Ovary (tissue), 9 donors: ENCODE measurements around the gene SPTY2D1. TPM values are rescaled to one million over a fixed set of nuclear protein-coding genes. Genes with fewer than 3 reads are reported as not detected.

Source experiments
- DNase-seq, 5 donors: peaks; one replicate each; pipeline ENCODE4 v3.0.0-alpha.2; 2019 to 2020
- H3K27ac ChIP-seq, 2 donors: fragments of 200-600 bp; one replicate each; pipeline versions ENCODE4 v1.5.1 to v1.8.0; 2019 to 2022
- H3K27me3 ChIP-seq: fragments of 200-600 bp; one replicate; pipeline ENCODE4 v1.8.0; 2022
- H3K36me3 ChIP-seq: fragments of 200-600 bp; sonication (generic); one replicate; pipeline ENCODE4 v1.5.1; 2019
- H3K4me1 ChIP-seq: one replicate; pipeline ENCODE4 v1.8.1; 2013; ENCODE audit warnings: mild to moderate bottlenecking, moderate library complexity; ENCODE audit not compliant: insufficient read depth
- H3K4me3 ChIP-seq: fragments of 200-600 bp; sonication (generic); one replicate; pipeline ENCODE4 v1.5.1; 2017
- H3K9me3 ChIP-seq, 2 donors: fragments of 200-600 bp in 1 of 2; sonication (generic) in 1 of 2; one replicate each; pipeline versions ENCODE4 v1.5.1 to v1.8.1; 2013 to 2019; ENCODE audit warnings: mild to moderate bottlenecking in 1 of 2, moderate library complexity in 1 of 2
- CTCF ChIP-seq, 3 donors: fragments of 450-650 bp in 2 of 3; fragments of 200-600 bp in 1 of 3; IDR thresholded peaks; one replicate each; pipeline versions ENCODE4 v1.5.1 to v1.8.0; 2016 to 2022; ENCODE audit warnings: antibody characterized with exemption in 3 of 3, mild to moderate bottlenecking in 1 of 3
- EP300 ChIP-seq: sonication (generic); formaldehyde crosslinking; IDR thresholded peaks from one replicate; pipeline ENCODE4 v1.6.1; 2017; ENCODE audit warnings: antibody characterized with exemption
- POLR2A ChIP-seq: fragments of 450-650 bp; IDR thresholded peaks from one replicate; pipeline ENCODE4 v1.6.1; 2017; ENCODE audit warnings: antibody characterized with exemption, mild to moderate bottlenecking, moderate library complexity
- WGBS, 3 donors: extraction: QIAGEN DNeasy Blood & Tissue Kit in 1 of 3; methylation state at CpG; one replicate each; pipeline versions ENCODE4 v1.1.5 to v1.1.7; 2013 to 2017; 5-methylcytosine and 5-hydroxymethylcytosine counted together
- intact Hi-C, 4 donors: fragments of 100-400 bp; cut with DNase I; formaldehyde crosslinking; loops; one replicate each; pipeline versions ENCODE4 v1.11.0 to v1.15.1; 2022 to 2023
- polyA plus RNA-seq, 2 donors: library from polyadenylated mRNA; stranded (reverse); fragments of 200-250 nt in 1 of 2; fragments of 350-450 nt in 1 of 2; fragmentation: Illumina TruSeq in 1 of 2; extraction: RNeasy Lipid Tissue Mini Kit (QIAGEN cat#74804) in 1 of 2; gene quantifications; one replicate each; pipeline ENCODE4 v1.2.3, GENCODE V29; 2013 to 2014
- total RNA-seq, 7 donors: library from RNA; depleted of rRNA in 2 of 7; stranded (reverse); fragments of >200 nt in 2 of 7; fragmentation: NEBNext Ultra II Directional in 3 of 7; extraction: Animal tissue kit (Norgen Biotek cat#: 25700) in 3 of 7; gene quantifications; one replicate each; pipeline versions ENCODE4 v1.1.0 to v1.2.4, GENCODE V29; 2016 to 2023
- donor health status: DM: no; HTN: no; CAD: no; lungs with moderate emphysema.
- donor health status: DM: no; HTN: no; CAD: no.
- donor health status: Bipolar disorder and iron deficiency.
- donor health status: DM: yes; HTN: yes; CAD: no.
- donor health status: DM: no; HTN: no; CAD: no.
- donor health status: DM: yes; HTN: yes; CAD: no.

The SPTY2D1 gene
- total and polyA plus RNA-seq, 9 donors = 8.2 to 25.2 (median 19.0) TPM

- TF ChIP-seq POLR2A = no peak
- TF ChIP-seq CTCF (IDR thresholded peaks at IDR 0.05) = no peak
- TF ChIP-seq EP300 = no peak
- Histone ChIP-seq H3K9me3 (no peaks in the 10 kb centered on the region), H3K27ac (no peak overlapping the region), H3K4me1 (no peaks in the 10 kb centered on the region), H3K27me3 (no peaks in the 10 kb centered on the region), H3K36me3 (no peaks in the 10 kb centered on the region), H3K4me3 (no peak overlapping the region)
- DNase-seq = no peak
- WGBS, 3 donors = 82 to 93% (median 82%) methylated on average over 1 of the region's 1 CpG
- intact Hi-C loops = no loop called here
Observed at GRCh38 chr11:18575361-18575760, 58.8 kb downstream of the SPTY2D1 start.

- no peak for DNase-seq
- no peaks in the 10 kb centered on the region for H3K9me3 ChIP-seq
- H3K36me3 ChIP-seq = no peaks in the 10 kb centered on the region
- H3K27ac ChIP-seq = no peak overlapping the region
- H3K27me3 ChIP-seq = no peaks in the 10 kb centered on the region
- TF ChIP-seq POLR2A = no peak
- no peak for TF ChIP-seq CTCF (IDR thresholded peaks at IDR 0.05)
- no peak for TF ChIP-seq EP300
- WGBS, 3 donors = 81 to 85% (median 84%) methylated on average over 3 of the region's 3 CpGs
- no peaks in the 10 kb centered on the region for H3K4me1 ChIP-seq
- H3K4me3 ChIP-seq = no peak overlapping the region
- intact Hi-C loops = no loop called here
Observed at GRCh38 chr11:18567081-18567480, 67.1 kb downstream of the SPTY2D1 start.

- Histone ChIP-seq H3K4me1 (no peaks in the 10 kb centered on the region), H3K4me3 (no peak overlapping the region), H3K9me3 (no peaks in the 10 kb centered on the region), H3K27me3 (no peaks in the 10 kb centered on the region), H3K36me3 (no peaks in the 10 kb centered on the region), H3K27ac (no peak overlapping the region)
- TF ChIP-seq CTCF (IDR thresholded peaks at IDR 0.05) (no peak), POLR2A (no peak), EP300 (no peak)
- intact Hi-C loops = no loop called here
- no peak for DNase-seq
Observed at GRCh38 chr11:18566406-18566805, 67.7 kb downstream of the SPTY2D1 start.

- Histone ChIP-seq H3K27me3 (no peaks in the 10 kb centered on the region), H3K27ac (no peak overlapping the region), H3K4me1 (no peaks in the 10 kb centered on the region), H3K36me3 (no peaks in the 10 kb centered on the region), H3K9me3 (no peaks in the 10 kb centered on the region), H3K4me3 (no peak overlapping the region)
- intact Hi-C loops = no loop called here
- TF ChIP-seq CTCF (IDR thresholded peaks at IDR 0.05) = no peak
- TF ChIP-seq EP300 = no peak
- no peak for TF ChIP-seq POLR2A
- DNase-seq = no peak
Observed at GRCh38 chr11:18564149-18564548, 70.0 kb downstream of the SPTY2D1 start.
